ENCODE data around the gene RAB40B.

- TF ChIP-seq CTCF (IDR thresholded peaks at IDR 0.05) (no peak), POLR2A (IDR thresholded peaks at IDR 0.05) (peak; percentile 97), POLR2AphosphoS5 (IDR thresholded peaks at IDR 0.05) (peak; percentile 99)
These were observed 50.3 kb downstream of the RAB40B start, which contains the start of gene WDR45B for GRCh38 chr17:82648165-82648668.
